CD14-positive monocyte (primary cell): Measurements from ENCODE around the gene VASH1. TPM values are rescaled to one million over a fixed set of nuclear protein-coding genes. Genes with fewer than 3 reads are reported as not detected.

Source experiments
- DNase-seq, 3 donors: peaks; one replicate each; pipeline ENCODE4 v3.0.0-alpha.2; 2011 to 2022
- H2AFZ ChIP-seq: 2 replicates; pipeline ENCODE4 v1.6.0; 2012; ENCODE audit warnings: mild to moderate bottlenecking, low read depth, low read length, inconsistent platforms; ENCODE audit not compliant: insufficient read depth, poor library complexity, severe bottlenecking
- H3K27ac ChIP-seq, 2 donors: 1 replicate in 1 of 2; 2 replicates in 1 of 2; pipeline ENCODE4 v1.5.1; 2012 to 2013; ENCODE audit warnings: low read length in 2 of 2, control low read depth in 1 of 2, inconsistent platforms in 1 of 2, low read depth in 1 of 2, mild to moderate bottlenecking in 1 of 2
- H3K27me3 ChIP-seq, 2 donors: one replicate each; pipeline versions ENCODE4 v1.6.0 to v1.6.1; 2011 to 2013; ENCODE audit warnings: low read length in 2 of 2; ENCODE audit not compliant: control insufficient read depth in 2 of 2, insufficient read depth in 2 of 2
- H3K36me3 ChIP-seq, 2 donors: replicated peaks in 1 of 2; 1 replicate in 1 of 2; 2 replicates in 1 of 2; pipeline versions ENCODE4 v1.5.1 to v1.6.1; 2012 to 2013; ENCODE audit warnings: low read length in 2 of 2, control low read depth in 1 of 2, inconsistent platforms in 1 of 2, mild to moderate bottlenecking in 1 of 2; ENCODE audit not compliant: insufficient read depth in 2 of 2, control insufficient read depth in 1 of 2
- H3K4me1 ChIP-seq, 2 donors: 1 replicate in 1 of 2; 2 replicates in 1 of 2; pipeline versions ENCODE4 v1.5.1 to v1.6.1; 2012 to 2013; ENCODE audit warnings: low read length in 2 of 2, control low read depth in 1 of 2, inconsistent platforms in 1 of 2, mild to moderate bottlenecking in 1 of 2, moderate library complexity in 1 of 2; ENCODE audit not compliant: insufficient read depth in 2 of 2, control insufficient read depth in 1 of 2
- H3K4me2 ChIP-seq: replicated peaks from 2 replicates; pipeline ENCODE3; 2012; ENCODE audit warnings: low read length, moderate library complexity, mild to moderate bottlenecking; ENCODE audit not compliant: poor library complexity, severe bottlenecking; ENCODE audit errors: extremely low read depth
- H3K4me3 ChIP-seq, 3 experiments: fragments of 200-600 bp in 1 of 3; sonication (generic) in 1 of 3; replicated peaks in 1 of 3; 1 replicate in 2 of 3; 2 replicates in 1 of 3; pipeline ENCODE4 v1.5.1; 2011 to 2013; ENCODE audit warnings: low read length in 3 of 3, mild to moderate bottlenecking in 3 of 3, control low read depth in 2 of 3, low read depth in 2 of 3, inconsistent platforms in 1 of 3, moderate library complexity in 1 of 3
- H3K79me2 ChIP-seq: 2 replicates; pipeline ENCODE4 v1.6.0; 2012; ENCODE audit warnings: mild to moderate bottlenecking, control low read depth, inconsistent platforms, low read length, moderate library complexity; ENCODE audit not compliant: insufficient read depth
- H3K9ac ChIP-seq: 2 replicates; pipeline ENCODE4 v1.6.0; 2017; ENCODE audit warnings: low read length, mild to moderate bottlenecking; ENCODE audit not compliant: insufficient read depth, poor library complexity, severe bottlenecking
- H3K9me3 ChIP-seq, 2 donors: replicated peaks in 1 of 2; 1 replicate in 1 of 2; 2 replicates in 1 of 2; pipeline versions ENCODE4 v1.5.1 to v1.6.1; 2012 to 2013; ENCODE audit warnings: low read length in 2 of 2, control low read depth in 1 of 2; ENCODE audit not compliant: control insufficient read depth in 1 of 2, insufficient read depth in 1 of 2
- H4K20me1 ChIP-seq: 2 replicates; pipeline ENCODE4 v1.6.0; 2012; ENCODE audit warnings: mild to moderate bottlenecking, low read length, control low read depth, moderate library complexity; ENCODE audit not compliant: insufficient read depth
- H3K27ac Mint-ChIP-seq, 7 donors: one replicate each; pipeline ENCODE4 v1.8.0; 2020; ENCODE audit warnings: mild to moderate bottlenecking in 7 of 7, mixed read lengths in 7 of 7, moderate library complexity in 6 of 7, inconsistent platforms in 2 of 7
- H3K27me3 Mint-ChIP-seq, 3 donors: one replicate each; pipeline ENCODE4 v1.8.0; 2021 to 2022; ENCODE audit warnings: low read depth in 3 of 3, mild to moderate bottlenecking in 3 of 3, mixed read lengths in 3 of 3, moderate library complexity in 3 of 3, inconsistent platforms in 1 of 3
- H3K36me3 Mint-ChIP-seq, 2 donors: one replicate each; pipeline ENCODE4 v1.8.0; 2020; ENCODE audit warnings: mixed read lengths in 2 of 2, inconsistent platforms in 1 of 2, mild to moderate bottlenecking in 1 of 2
- H3K4me1 Mint-ChIP-seq: one replicate; pipeline ENCODE4 v1.8.0; 2020; ENCODE audit warnings: mild to moderate bottlenecking, mixed read lengths
- H3K4me3 Mint-ChIP-seq, 2 donors: one replicate each; pipeline ENCODE4 v1.8.0; 2020; ENCODE audit warnings: mild to moderate bottlenecking in 2 of 2, mixed read lengths in 2 of 2, moderate library complexity in 1 of 2
- H3K9me3 Mint-ChIP-seq, 7 donors: one replicate each; pipeline ENCODE4 v1.8.0; 2020 to 2022; ENCODE audit warnings: mixed read lengths in 7 of 7, mild to moderate bottlenecking in 6 of 7, moderate library complexity in 6 of 7, inconsistent platforms in 2 of 7
- CTCF ChIP-seq: fragments of 200-600 bp; IDR thresholded peaks from one replicate; pipeline ENCODE4 v1.8.0; 2022; ENCODE audit warnings: antibody characterized with exemption, mild to moderate bottlenecking
- WGBS: methylation state at CpG from one replicate; pipeline ENCODE4 v1.1.5; 2013; ENCODE audit warnings: missing lambda C conversion rate; ENCODE audit not compliant: insufficient coverage; 5-methylcytosine and 5-hydroxymethylcytosine counted together
- intact Hi-C, 2 donors: fragments of 100-400 bp; cut with micrococcal nuclease; formaldehyde crosslinking; loops; one replicate each; pipeline versions ENCODE4 v1.15.0 to v1.15.1; 2023
- polyA minus RNA-seq: library from RNA; depleted of rRNA, polyadenylated mRNA; stranded (reverse); fragments of >200 nt; gene quantifications from 2 replicates; pipeline ENCODE4 v1.2.3, GENCODE V29; 2012
- polyA plus RNA-seq, 3 donors: library from polyadenylated mRNA; depleted of rRNA in 1 of 3; unstranded in 2 of 3; stranded (reverse) in 1 of 3; fragments of 300-500 nt in 2 of 3; fragments of >200 nt in 1 of 3; fragmentation: Illumina TruSeq in 2 of 3; gene quantifications; 1 replicate in 2 of 3; 2 replicates in 1 of 3; pipeline ENCODE4 v1.2.3, GENCODE V29; 2012 to 2021
- total RNA-seq, 12 experiments: library from RNA in 1 of 12; stranded (reverse) in 1 of 12; fragments of 120-200 nt in 1 of 12; gene quantifications; one replicate each; pipeline ENCODE4 v1.2.4 and lab custom pipeline; 2013 to 2026; ENCODE audit warnings: mixed read lengths in 6 of 12, inconsistent platforms in 1 of 12

VASH1 gene
- total RNA-seq (2013) = 8.7 TPM
- polyA plus RNA-seq (10 to 100 TPM in 1 of 3 donors, 1 to 10 TPM in 2; 2.5 to 10.5 (median 3.3) TPM), polyA minus RNA-seq (5.3 and 7.5 TPM in 2 replicates), total RNA-seq (lab: John Stamatoyannopoulos, UW) (3.9 to 169 (median 92.3) reads per million in 11 experiments)

- Histone ChIP-seq H3K9ac (peak within 1 kb of the TSS; percentile 75), H3K4me2 (peak within 1 kb of the TSS; percentile 98), H3K79me2 (no peaks in the 10 kb centered on the region), H3K27ac (peak within 1 kb of the TSS in 1 of 2 donors; percentile 72), H2AFZ (peak within 1 kb of the TSS; percentile 95), H4K20me1 (no peaks in the 10 kb centered on the region), H3K27me3 (peaks cover 0 to 12% of the 10 kb centered on the region in 2 donors), H3K4me1 (peaks cover 20 to 32% of the 10 kb centered on the region in 2 donors), H3K9me3 (no peaks in the 10 kb centered on the region), H3K4me3 (peak within 1 kb of the TSS; percentile 55 to 81 (median 77)), H3K36me3 (no peaks in the 10 kb centered on the region)
- Mint-ChIP-seq H3K36me3 (peaks cover 3 to 14% of the 10 kb centered on the region in 2 donors), H3K27me3 (peaks cover 15 to 19% (median 15%) of the 10 kb centered on the region in 3 donors), H3K9me3 (no peaks in the 10 kb centered on the region), H3K4me1 (peaks cover 36% of the 10 kb centered on the region), H3K27ac (peak within 1 kb of the TSS; percentile 62 to 87 (median 81)), H3K4me3 (peak within 1 kb of the TSS; percentile 88 to 93)
- under 1% methylated on average over 96 of the region's 96 CpGs for WGBS
- DNase-seq = peak; percentile 66 to 73 (median 69)
- no peak for TF ChIP-seq CTCF
- intact Hi-C loops = loop anchor here in 1 of 2 donors (5.0 kb wide), 1 partner anchor 39 kb away; no protein-coding TSS in a partner anchor
These were observed at the start of gene VASH1 for GRCh38 chr14:76761136-76761959. TSS of gene VASH1 (plus strand) at chr14:76761468. CDS start at chr14:76762822, 1,354 bp downstream.

GRCh38 chr14:76713121-76713520 is 48.1 kb upstream of the VASH1 start:
- Mint-ChIP-seq H3K4me1 (peaks cover 46% of the 10 kb centered on the region), H3K36me3 (no peaks in the 10 kb centered on the region), H3K27ac (no peak overlapping the region), H3K4me3 (no peak overlapping the region), H3K9me3 (no peaks in the 10 kb centered on the region), H3K27me3 (peaks cover 0 to 3% (median 0%) of the 10 kb centered on the region in 3 donors)
- Histone ChIP-seq H3K4me3 (no peak overlapping the region), H2AFZ (no peak overlapping the region), H3K4me1 (no peaks in the 10 kb centered on the region), H3K79me2 (no peaks in the 10 kb centered on the region), H4K20me1 (no peaks in the 10 kb centered on the region), H3K9me3 (no peaks in the 10 kb centered on the region), H3K9ac (no peak overlapping the region), H3K27me3 (no peaks in the 10 kb centered on the region), H3K27ac (no peak overlapping the region), H3K36me3 (no peaks in the 10 kb centered on the region), H3K4me2 (no peak overlapping the region)
- whole genome bisulfite sequencing = 95% methylated on average over 3 of the region's 10 CpGs
- TF ChIP-seq CTCF = no peak
- intact Hi-C loops = loop anchor here in 1 of 2 donors (5.0 kb wide), 1 partner anchor 384 kb away; the partner anchor contains the start of gene CIPC
- DNase-seq = no peak
